Right lobe of liver (tissue), 6 donors: ENCODE results near the gene POC5. TPM values are rescaled to one million over a fixed set of nuclear protein-coding genes. Genes with fewer than 3 reads are reported as not detected.

Source experiments
- ATAC-seq, 4 donors: fragments of 200-7000 bp; cut with Tn5 transposase; one replicate each; pipeline ENCODE4 v1.9.1; 2020; ENCODE audit warnings: mild to moderate bottlenecking in 4 of 4, moderate library complexity in 4 of 4
- DNase-seq, 3 donors: peaks; one replicate each; pipeline ENCODE4 v3.0.0-alpha.2; 2020
- H3K27ac ChIP-seq, 3 donors: fragments of 200-600 bp; one replicate each; pipeline ENCODE4 v1.8.0; 2022
- H3K27me3 ChIP-seq, 2 donors: fragments of 200-600 bp; one replicate each; pipeline ENCODE4 v1.8.0; 2022
- H3K36me3 ChIP-seq, 4 donors: fragments of 200-600 bp; sonication (generic) in 1 of 4; one replicate each; pipeline versions ENCODE4 v1.5.1 to v1.8.0; 2017 to 2022; ENCODE audit warnings: control low read depth in 1 of 4
- H3K4me1 ChIP-seq, 4 donors: fragments of 200-600 bp; sonication (generic) in 1 of 4; one replicate each; pipeline versions ENCODE4 v1.5.1 to v1.8.0; 2017 to 2022; ENCODE audit warnings: control low read depth in 1 of 4
- H3K4me3 ChIP-seq, 3 donors: fragments of 200-600 bp; one replicate each; pipeline ENCODE4 v1.8.0; 2022
- H3K9me3 ChIP-seq, 4 donors: fragments of 200-600 bp; sonication (generic) in 1 of 4; one replicate each; pipeline versions ENCODE4 v1.5.1 to v1.8.0; 2017 to 2022; ENCODE audit warnings: control low read depth in 1 of 4
- CTCF ChIP-seq, 4 donors: fragments of 200-600 bp in 3 of 4; fragments of 450-650 bp in 1 of 4; IDR thresholded peaks; one replicate each; pipeline versions ENCODE4 v1.5.1 to v1.8.0; 2016 to 2022; ENCODE audit warnings: antibody characterized with exemption in 4 of 4, mild to moderate bottlenecking in 2 of 4
- POLR2A ChIP-seq: fragments of 450-650 bp; IDR thresholded peaks from one replicate; pipeline ENCODE4 v1.6.1; 2017; ENCODE audit warnings: antibody characterized with exemption, mild to moderate bottlenecking
- WGBS: methylation state at CpG from one replicate; pipeline ENCODE4 v1.1.6; 2018; ENCODE audit warnings: low coverage, low lambda C conversion rate; ENCODE audit not compliant: insufficient coverage; ENCODE audit errors: missing lambda C conversion rate; 5-methylcytosine and 5-hydroxymethylcytosine counted together
- intact Hi-C, 2 donors: fragments of 100-400 bp; cut with DNase I; formaldehyde crosslinking; loops; one replicate each; pipeline versions ENCODE4 v1.11.2 to v1.14.1; 2022
- total RNA-seq, 6 experiments: library from RNA; depleted of rRNA in 2 of 6; stranded (reverse); fragments of >200 nt in 2 of 6; fragmentation: NEBNext Ultra II Directional in 3 of 6; extraction: Animal tissue kit (Norgen Biotek cat#: 25700) in 3 of 6; gene quantifications; one replicate each; pipeline versions ENCODE4 v1.1.0 to v1.2.4, GENCODE V29; 2016 to 2023
- donor health status: DM: no; HTN: yes; CAD: no.
- donor health status: DM: no; HTN: no; CAD: no.
- donor health status: DM: no; HTN: no; CAD: no.
- donor health status: DM: no; HTN: yes; CAD: no.
- donor health status: DM: no; HTN: yes; CAD: no.

POC5 gene
- total RNA-seq, 6 experiments from 2014 or later: 1.8 to 10.0 (median 2.8) TPM

- Histone ChIP-seq H3K27ac (no peak overlapping the region), H3K4me3 (no peak overlapping the region), H3K4me1 (peaks cover 0 to 4% (median 1%) of the 10 kb centered on the region in 4 donors), H3K36me3 (peaks cover 0 to 19% (median 6%) of the 10 kb centered on the region in 4 donors), H3K9me3 (no peaks in the 10 kb centered on the region), H3K27me3 (no peaks in the 10 kb centered on the region)
- ATAC-seq: no peak
- intact Hi-C loops: no loop called here
- 97% methylated on average over 11 of the region's 11 CpGs for WGBS
- no peak for TF ChIP-seq POLR2A
- no peak for DNase-seq
Measured at GRCh38 chr5:75685141-75685540, 32.1 kb downstream of the POC5 start.

- ATAC-seq: peak; percentile 63 to 76 (median 72)
- H3K9me3 ChIP-seq: no peaks in the 10 kb centered on the region
- no peak overlapping the region for H3K4me3 ChIP-seq
- intact Hi-C loops: no loop called here
- peaks cover 0 to 2% (median 0%) of the 10 kb centered on the region in 4 donors for H3K36me3 ChIP-seq
- DNase-seq: no peak
- H3K4me1 ChIP-seq: no peaks in the 10 kb centered on the region
- 4% methylated on average over 2 of the region's 2 CpGs for WGBS
- peak; percentile 73 to 86 (median 79) for TF ChIP-seq CTCF (IDR thresholded peaks at IDR 0.05)
- TF ChIP-seq POLR2A: no peak
- no peaks in the 10 kb centered on the region for H3K27me3 ChIP-seq
- H3K27ac ChIP-seq: no peak overlapping the region
Measured at GRCh38 chr5:75681125-75681830, 36.0 kb downstream of the POC5 start.

GRCh38 chr5:75678155-75678554, 39.1 kb downstream of the POC5 start:
- no peaks in the 10 kb centered on the region for H3K9me3 ChIP-seq
- DNase-seq (no peak), ATAC-seq (peak; percentile 6 to 49 (median 37))
- intact Hi-C loops: no loop called here
- no peaks in the 10 kb centered on the region for H3K27me3 ChIP-seq
- WGBS: 64% methylated on average over 3 of the region's 3 CpGs
- peaks cover 0 to 2% (median 0%) of the 10 kb centered on the region in 4 donors for H3K36me3 ChIP-seq
- H3K4me1 ChIP-seq: no peaks in the 10 kb centered on the region
- TF ChIP-seq POLR2A (no peak), CTCF (IDR thresholded peaks at IDR 0.05) (no peak)
- peak overlapping the region in 1 of 3 donors; percentile 3 for H3K27ac ChIP-seq
- H3K4me3 ChIP-seq: no peak overlapping the region

GRCh38 chr5:75677607-75678006, 39.6 kb downstream of the POC5 start:
- ATAC-seq (peak; percentile 45 to 79 (median 73)), DNase-seq (no peak)
- H3K4me3 ChIP-seq: no peak overlapping the region
- H3K27ac ChIP-seq: peak overlapping the region in 1 of 3 donors; percentile 3
- no peak for TF ChIP-seq POLR2A
- no peak for TF ChIP-seq CTCF (IDR thresholded peaks at IDR 0.05)
- no peaks in the 10 kb centered on the region for H3K9me3 ChIP-seq
- intact Hi-C loops: no loop called here
- no peaks in the 10 kb centered on the region for H3K27me3 ChIP-seq
- WGBS: 38% methylated on average over 1 of the region's 1 CpG
- peaks cover 0 to 2% (median 0%) of the 10 kb centered on the region in 4 donors for H3K36me3 ChIP-seq
- no peaks in the 10 kb centered on the region for H3K4me1 ChIP-seq

- 91% methylated on average over 1 of the region's 1 CpG for WGBS
- H3K9me3 ChIP-seq: no peaks in the 10 kb centered on the region
- intact Hi-C loops: no loop called here
- H3K4me1 ChIP-seq: no peaks in the 10 kb centered on the region
- H3K36me3 ChIP-seq: peaks cover 0 to 2% (median 0%) of the 10 kb centered on the region in 4 donors
- no peaks in the 10 kb centered on the region for H3K27me3 ChIP-seq
- ATAC-seq (no peak), DNase-seq (no peak)
- H3K4me3 ChIP-seq: no peak overlapping the region
- TF ChIP-seq CTCF (IDR thresholded peaks at IDR 0.05): no peak
- TF ChIP-seq POLR2A: no peak
- H3K27ac ChIP-seq: no peak overlapping the region
Measured at GRCh38 chr5:75675783-75676182, 41.5 kb downstream of the POC5 start.
